ENCODE measurements around the gene LRRC1. TPM values are rescaled to one million over a fixed set of nuclear protein-coding genes. Genes with fewer than 3 reads are reported as not detected.

LRRC1 gene
- total and polyA plus RNA-seq, 2 experiments from 2014 or later: 11.3 to 16.6 TPM

DNA sequence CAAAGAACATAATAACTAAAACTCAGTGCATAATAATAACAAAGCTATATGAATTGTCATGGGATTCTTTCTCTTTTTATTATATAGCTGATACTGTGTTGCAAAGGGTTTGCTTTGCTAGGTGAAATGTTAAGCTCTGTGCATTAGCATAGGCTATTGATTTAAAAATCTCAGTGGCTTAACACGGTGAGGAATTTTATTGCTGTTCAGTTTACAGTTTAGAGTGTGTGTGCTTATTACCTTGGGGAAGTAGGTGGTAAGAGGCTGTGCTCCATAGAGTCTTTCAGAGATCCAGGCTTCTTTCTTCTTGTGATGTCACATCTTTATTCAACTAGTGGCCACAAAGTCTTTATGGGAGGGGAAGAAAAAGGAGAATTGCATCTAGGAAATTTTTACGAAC lies 55.7 kb downstream of the LRRC1 start:
- peaks cover 19% of the 10 kb centered on the region for H3K4me1 Mint-ChIP-seq
- Histone ChIP-seq H3F3A (replicated peaks; ENCODE audit: low read depth) (no peaks in the 10 kb centered on the region), H3K27me3 (ENCODE audit: insufficient read depth) (no peaks in the 10 kb centered on the region), H3K4me1 (ENCODE audit: insufficient read depth) (no peaks in the 10 kb centered on the region), H3K36me3 (ENCODE audit: insufficient read depth) (no peaks in the 10 kb centered on the region), H3K79me2 (replicated peaks; ENCODE audit: insufficient read depth) (peaks cover 10% of the 10 kb centered on the region; the same call in 1 of the 2 replicates), H3K27ac (ENCODE audit: low read depth) (no peak overlapping the region), H3K4me3 (no peak overlapping the region), H4K20me1 (replicated peaks; ENCODE audit: insufficient read depth) (no peaks in the 10 kb centered on the region), H3K9me2 (ENCODE audit: insufficient read depth) (0 out of 2 replicates have a peak, but pooled peaks cover 3% of the 10 kb centered on the region), H2AFZ (no peak overlapping the region), H3K4me2 (no peak overlapping the region)
- H3K4me3 Mint-ChIP-seq: no peak overlapping the region
- H3K9me3 Mint-ChIP-seq: peaks cover 3% of the 10 kb centered on the region; the same call in 1 of the 3 replicates
- DNase-seq (ENCODE audit: low spot score) (no peak), ATAC-seq (no peak)
- peaks cover 5% of the 10 kb centered on the region; the same call in 1 of the 3 replicates for H3K36me3 Mint-ChIP-seq (ENCODE audit: low read depth)
- TF ChIP-seq EZH2 (IDR thresholded peaks at IDR 0.05; ENCODE audit: low read depth, unreplicated experiment): no peak
- no peak for TF ChIP-seq ZNF114 (CRISPR knock-in tag; IDR thresholded peaks at IDR 0.05)
- TF ChIP-seq JUNB (IDR thresholded peaks at IDR 0.05; ENCODE audit: unreplicated experiment): no peak
- no peaks in the 10 kb centered on the region for H3K27me3 Mint-ChIP-seq (ENCODE audit: insufficient read depth, low read depth, poor library complexity)
- H3K27ac Mint-ChIP-seq: no peak overlapping the region

DNA sequence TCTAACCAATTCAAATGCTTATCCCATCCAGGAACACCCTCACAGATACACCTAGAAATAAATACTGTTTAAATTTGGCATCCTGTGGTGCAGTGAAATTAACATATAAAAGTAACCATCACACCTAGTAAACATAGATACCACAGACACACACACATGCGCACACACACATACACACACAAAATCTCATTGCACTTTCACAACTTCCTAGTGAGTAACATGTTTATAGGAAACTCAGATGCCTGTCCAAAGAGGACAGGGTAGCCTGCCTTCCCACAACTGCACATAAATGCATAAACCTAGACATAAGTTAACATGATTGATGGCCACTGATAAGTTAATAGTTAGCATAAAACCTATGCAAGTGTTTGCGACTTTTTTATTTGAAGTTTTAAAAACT lies 56.8 kb downstream of the LRRC1 start:
- Histone ChIP-seq H3F3A (replicated peaks; ENCODE audit: low read depth) (no peaks in the 10 kb centered on the region), H3K27ac (ENCODE audit: low read depth) (no peak overlapping the region), H3K27me3 (ENCODE audit: insufficient read depth) (no peaks in the 10 kb centered on the region), H3K36me3 (ENCODE audit: insufficient read depth) (no peaks in the 10 kb centered on the region), H3K9me2 (ENCODE audit: insufficient read depth) (peaks cover 8% of the 10 kb centered on the region; the same call in 1 of the 2 replicates), H3K4me2 (no peak overlapping the region), H2AFZ (no peak overlapping the region), H3K79me2 (replicated peaks; ENCODE audit: insufficient read depth) (peaks cover 4% of the 10 kb centered on the region; the same call in 1 of the 2 replicates), H4K20me1 (replicated peaks; ENCODE audit: insufficient read depth) (no peaks in the 10 kb centered on the region), H3K4me3 (no peak overlapping the region), H3K4me1 (ENCODE audit: insufficient read depth) (no peaks in the 10 kb centered on the region)
- Mint-ChIP-seq H3K27ac (no peak overlapping the region), H3K4me3 (no peak overlapping the region), H3K4me1 (peaks cover 21% of the 10 kb centered on the region), H3K27me3 (ENCODE audit: insufficient read depth, low read depth, poor library complexity) (no peaks in the 10 kb centered on the region), H3K9me3 (peaks cover 3% of the 10 kb centered on the region; the same call in 1 of the 3 replicates), H3K36me3 (ENCODE audit: low read depth) (peaks cover 5% of the 10 kb centered on the region; the same call in 2 of the 3 replicates)
- DNase-seq (ENCODE audit: low spot score) (no peak), ATAC-seq (no peak)
- TF ChIP-seq, protein P1, sequence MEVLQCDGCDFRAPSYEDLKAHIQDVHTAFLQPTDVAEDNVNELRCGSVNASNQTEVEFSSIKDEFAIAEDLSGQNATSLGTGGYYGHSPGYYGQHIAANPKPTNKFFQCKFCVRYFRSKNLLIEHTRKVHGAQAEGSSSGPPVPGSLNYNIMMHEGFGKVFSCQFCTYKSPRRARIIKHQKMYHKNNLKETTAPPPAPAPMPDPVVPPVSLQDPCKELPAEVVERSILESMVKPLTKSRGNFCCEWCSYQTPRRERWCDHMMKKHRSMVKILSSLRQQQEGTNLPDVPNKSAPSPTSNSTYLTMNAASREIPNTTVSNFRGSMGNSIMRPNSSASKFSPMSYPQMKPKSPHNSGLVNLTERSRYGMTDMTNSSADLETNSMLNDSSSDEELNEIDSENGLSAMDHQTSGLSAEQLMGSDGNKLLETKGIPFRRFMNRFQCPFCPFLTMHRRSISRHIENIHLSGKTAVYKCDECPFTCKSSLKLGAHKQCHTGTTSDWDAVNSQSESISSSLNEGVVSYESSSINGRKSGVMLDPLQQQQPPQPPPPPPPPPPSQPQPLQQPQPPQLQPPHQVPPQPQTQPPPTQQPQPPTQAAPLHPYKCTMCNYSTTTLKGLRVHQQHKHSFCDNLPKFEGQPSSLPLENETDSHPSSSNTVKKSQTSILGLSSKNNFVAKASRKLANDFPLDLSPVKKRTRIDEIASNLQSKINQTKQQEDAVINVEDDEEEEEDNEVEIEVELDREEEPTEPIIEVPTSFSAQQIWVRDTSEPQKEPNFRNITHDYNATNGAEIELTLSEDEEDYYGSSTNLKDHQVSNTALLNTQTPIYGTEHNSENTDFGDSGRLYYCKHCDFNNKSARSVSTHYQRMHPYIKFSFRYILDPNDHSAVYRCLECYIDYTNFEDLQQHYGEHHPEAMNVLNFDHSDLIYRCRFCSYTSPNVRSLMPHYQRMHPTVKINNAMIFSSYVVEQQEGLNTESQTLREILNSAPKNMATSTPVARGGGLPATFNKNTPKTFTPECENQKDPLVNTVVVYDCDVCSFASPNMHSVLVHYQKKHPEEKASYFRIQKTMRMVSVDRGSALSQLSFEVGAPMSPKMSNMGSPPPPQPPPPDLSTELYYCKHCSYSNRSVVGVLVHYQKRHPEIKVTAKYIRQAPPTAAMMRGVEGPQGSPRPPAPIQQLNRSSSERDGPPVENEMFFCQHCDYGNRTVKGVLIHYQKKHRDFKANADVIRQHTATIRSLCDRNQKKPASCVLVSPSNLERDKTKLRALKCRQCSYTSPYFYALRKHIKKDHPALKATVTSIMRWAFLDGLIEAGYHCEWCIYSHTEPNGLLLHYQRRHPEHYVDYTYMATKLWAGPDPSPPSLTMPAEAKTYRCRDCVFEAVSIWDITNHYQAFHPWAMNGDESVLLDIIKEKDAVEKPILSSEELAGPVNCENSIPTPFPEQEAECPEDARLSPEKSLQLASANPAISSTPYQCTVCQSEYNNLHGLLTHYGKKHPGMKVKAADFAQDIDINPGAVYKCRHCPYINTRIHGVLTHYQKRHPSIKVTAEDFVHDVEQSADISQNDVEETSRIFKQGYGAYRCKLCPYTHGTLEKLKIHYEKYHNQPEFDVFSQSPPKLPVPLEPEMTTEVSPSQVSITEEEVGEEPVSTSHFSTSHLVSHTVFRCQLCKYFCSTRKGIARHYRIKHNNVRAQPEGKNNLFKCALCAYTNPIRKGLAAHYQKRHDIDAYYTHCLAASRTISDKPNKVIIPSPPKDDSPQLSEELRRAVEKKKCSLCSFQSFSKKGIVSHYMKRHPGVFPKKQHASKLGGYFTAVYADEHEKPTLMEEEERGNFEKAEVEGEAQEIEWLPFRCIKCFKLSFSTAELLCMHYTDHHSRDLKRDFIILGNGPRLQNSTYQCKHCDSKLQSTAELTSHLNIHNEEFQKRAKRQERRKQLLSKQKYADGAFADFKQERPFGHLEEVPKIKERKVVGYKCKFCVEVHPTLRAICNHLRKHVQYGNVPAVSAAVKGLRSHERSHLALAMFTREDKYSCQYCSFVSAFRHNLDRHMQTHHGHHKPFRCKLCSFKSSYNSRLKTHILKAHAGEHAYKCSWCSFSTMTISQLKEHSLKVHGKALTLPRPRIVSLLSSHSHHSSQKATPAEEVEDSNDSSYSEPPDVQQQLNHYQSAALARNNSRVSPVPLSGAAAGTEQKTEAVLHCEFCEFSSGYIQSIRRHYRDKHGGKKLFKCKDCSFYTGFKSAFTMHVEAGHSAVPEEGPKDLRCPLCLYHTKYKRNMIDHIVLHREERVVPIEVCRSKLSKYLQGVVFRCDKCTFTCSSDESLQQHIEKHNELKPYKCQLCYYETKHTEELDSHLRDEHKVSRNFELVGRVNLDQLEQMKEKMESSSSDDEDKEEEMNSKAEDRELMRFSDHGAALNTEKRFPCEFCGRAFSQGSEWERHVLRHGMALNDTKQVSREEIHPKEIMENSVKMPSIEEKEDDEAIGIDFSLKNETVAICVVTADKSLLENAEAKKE (CRISPR knock-in tag; IDR thresholded peaks at IDR 0.05): no peak
- TF ChIP-seq, protein P2, sequence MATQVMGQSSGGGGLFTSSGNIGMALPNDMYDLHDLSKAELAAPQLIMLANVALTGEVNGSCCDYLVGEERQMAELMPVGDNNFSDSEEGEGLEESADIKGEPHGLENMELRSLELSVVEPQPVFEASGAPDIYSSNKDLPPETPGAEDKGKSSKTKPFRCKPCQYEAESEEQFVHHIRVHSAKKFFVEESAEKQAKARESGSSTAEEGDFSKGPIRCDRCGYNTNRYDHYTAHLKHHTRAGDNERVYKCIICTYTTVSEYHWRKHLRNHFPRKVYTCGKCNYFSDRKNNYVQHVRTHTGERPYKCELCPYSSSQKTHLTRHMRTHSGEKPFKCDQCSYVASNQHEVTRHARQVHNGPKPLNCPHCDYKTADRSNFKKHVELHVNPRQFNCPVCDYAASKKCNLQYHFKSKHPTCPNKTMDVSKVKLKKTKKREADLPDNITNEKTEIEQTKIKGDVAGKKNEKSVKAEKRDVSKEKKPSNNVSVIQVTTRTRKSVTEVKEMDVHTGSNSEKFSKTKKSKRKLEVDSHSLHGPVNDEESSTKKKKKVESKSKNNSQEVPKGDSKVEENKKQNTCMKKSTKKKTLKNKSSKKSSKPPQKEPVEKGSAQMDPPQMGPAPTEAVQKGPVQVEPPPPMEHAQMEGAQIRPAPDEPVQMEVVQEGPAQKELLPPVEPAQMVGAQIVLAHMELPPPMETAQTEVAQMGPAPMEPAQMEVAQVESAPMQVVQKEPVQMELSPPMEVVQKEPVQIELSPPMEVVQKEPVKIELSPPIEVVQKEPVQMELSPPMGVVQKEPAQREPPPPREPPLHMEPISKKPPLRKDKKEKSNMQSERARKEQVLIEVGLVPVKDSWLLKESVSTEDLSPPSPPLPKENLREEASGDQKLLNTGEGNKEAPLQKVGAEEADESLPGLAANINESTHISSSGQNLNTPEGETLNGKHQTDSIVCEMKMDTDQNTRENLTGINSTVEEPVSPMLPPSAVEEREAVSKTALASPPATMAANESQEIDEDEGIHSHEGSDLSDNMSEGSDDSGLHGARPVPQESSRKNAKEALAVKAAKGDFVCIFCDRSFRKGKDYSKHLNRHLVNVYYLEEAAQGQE (IDR thresholded peaks at IDR 0.05; ENCODE audit: unreplicated experiment): no peak
- TF ChIP-seq EZH2phosphoT487 (IDR thresholded peaks at IDR 0.05; ENCODE audit: unreplicated experiment) (no peak), ZNF331 (CRISPR knock-in tag; IDR thresholded peaks at IDR 0.05; ENCODE audit: low read depth) (no peak), ZNF114 (CRISPR knock-in tag; IDR thresholded peaks at IDR 0.05) (no peak), JUNB (IDR thresholded peaks at IDR 0.05; ENCODE audit: unreplicated experiment) (no peak), CREB1 (CRISPR knock-in tag; IDR thresholded peaks at IDR 0.05; ENCODE audit: low read depth) (no peak)
- TF ChIP-seq, protein P3, sequence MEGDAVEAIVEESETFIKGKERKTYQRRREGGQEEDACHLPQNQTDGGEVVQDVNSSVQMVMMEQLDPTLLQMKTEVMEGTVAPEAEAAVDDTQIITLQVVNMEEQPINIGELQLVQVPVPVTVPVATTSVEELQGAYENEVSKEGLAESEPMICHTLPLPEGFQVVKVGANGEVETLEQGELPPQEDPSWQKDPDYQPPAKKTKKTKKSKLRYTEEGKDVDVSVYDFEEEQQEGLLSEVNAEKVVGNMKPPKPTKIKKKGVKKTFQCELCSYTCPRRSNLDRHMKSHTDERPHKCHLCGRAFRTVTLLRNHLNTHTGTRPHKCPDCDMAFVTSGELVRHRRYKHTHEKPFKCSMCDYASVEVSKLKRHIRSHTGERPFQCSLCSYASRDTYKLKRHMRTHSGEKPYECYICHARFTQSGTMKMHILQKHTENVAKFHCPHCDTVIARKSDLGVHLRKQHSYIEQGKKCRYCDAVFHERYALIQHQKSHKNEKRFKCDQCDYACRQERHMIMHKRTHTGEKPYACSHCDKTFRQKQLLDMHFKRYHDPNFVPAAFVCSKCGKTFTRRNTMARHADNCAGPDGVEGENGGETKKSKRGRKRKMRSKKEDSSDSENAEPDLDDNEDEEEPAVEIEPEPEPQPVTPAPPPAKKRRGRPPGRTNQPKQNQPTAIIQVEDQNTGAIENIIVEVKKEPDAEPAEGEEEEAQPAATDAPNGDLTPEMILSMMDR (conservative IDR thresholded peaks at IDR 0.05; ENCODE audit: low read depth in 2 of 2): no peak
